ENCODE results near the gene SCYGR6.

- no peak for TF ChIP-seq CTCF (IDR thresholded peaks at IDR 0.05)
- TF ChIP-seq EZH2 (IDR thresholded peaks at IDR 0.05; ENCODE audit: borderline replicate concordance, insufficient read depth, low read depth, low read length, poor library complexity, severe bottlenecking): no peak
These were observed at the start of gene SCYGR6 for GRCh38 chr2:227724394-227725039.
